ENCODE results near the gene FREM1.

Gene FREM1

GRCh38 chr9:14909961-14910805, at the start of gene FREM1:
TSS of gene FREM1 (minus strand) at chr9:14910428. CDS start at chr9:14868977, 41,451 bp downstream.
- H3K4me1 ChIP-seq (ENCODE audit: insufficient read depth, low read length): peaks cover 42% of the 10 kb centered on the region
- H3K9me3 ChIP-seq (ENCODE audit: low read length): no peaks in the 10 kb centered on the region
- H3K9ac ChIP-seq (ENCODE audit: low read length): peak within 1 kb of the TSS; percentile 62
- no peaks in the 10 kb centered on the region for H3K27me3 ChIP-seq (ENCODE audit: control insufficient read depth in 1 of 2, insufficient read depth in 2 of 2, low read length in 2 of 2)
- no peaks in the 10 kb centered on the region for H3K36me3 ChIP-seq (ENCODE audit: insufficient read depth, low read length)
- peak within 1 kb of the TSS; percentile 71 for H3K27ac ChIP-seq (ENCODE audit: low read depth, low read length)
- H3K4me3 ChIP-seq (ENCODE audit: low read depth in 1 of 2, low read length in 2 of 2): peak within 1 kb of the TSS; percentile 38 to 85

- Histone ChIP-seq H3K27ac (ENCODE audit: low read depth, low read length) (no peak overlapping the region), H3K9me3 (ENCODE audit: low read length) (no peaks in the 10 kb centered on the region), H3K9ac (ENCODE audit: low read length) (no peak overlapping the region), H3K36me3 (ENCODE audit: insufficient read depth, low read length) (no peaks in the 10 kb centered on the region), H3K4me3 (ENCODE audit: low read depth in 1 of 2, low read length in 2 of 2) (no peak overlapping the region), H3K27me3 (ENCODE audit: control insufficient read depth in 1 of 2, insufficient read depth in 2 of 2, low read length in 2 of 2) (no peaks in the 10 kb centered on the region), H3K4me1 (ENCODE audit: insufficient read depth, low read length) (no peaks in the 10 kb centered on the region)
Observed at GRCh38 chr9:14958989-14959388, 48.8 kb upstream of the FREM1 start.

- no peak overlapping the region for H3K9ac ChIP-seq (ENCODE audit: low read length)
- no peaks in the 10 kb centered on the region for H3K4me1 ChIP-seq (ENCODE audit: insufficient read depth, low read length)
- no peak overlapping the region for H3K4me3 ChIP-seq (ENCODE audit: low read depth in 1 of 2, low read length in 2 of 2)
- H3K27ac ChIP-seq (ENCODE audit: low read depth, low read length): no peak overlapping the region
- H3K9me3 ChIP-seq (ENCODE audit: low read length): no peaks in the 10 kb centered on the region
- no peaks in the 10 kb centered on the region for H3K36me3 ChIP-seq (ENCODE audit: insufficient read depth, low read length)
- H3K27me3 ChIP-seq (ENCODE audit: control insufficient read depth in 1 of 2, insufficient read depth in 2 of 2, low read length in 2 of 2): no peaks in the 10 kb centered on the region
Observed at GRCh38 chr9:14957109-14957508, 46.9 kb upstream of the FREM1 start.

GRCh38 chr9:14956208-14956607, 46.0 kb upstream of the FREM1 start:
- no peak overlapping the region for H3K4me3 ChIP-seq (ENCODE audit: low read depth in 1 of 2, low read length in 2 of 2)

GRCh38 chr9:14945351-14945750, 35.1 kb upstream of the FREM1 start:
- H3K9me3 ChIP-seq (ENCODE audit: low read length): no peaks in the 10 kb centered on the region

More at GRCh38 chr9:14956208-14956607, 46.0 kb upstream of the FREM1 start:
- Histone ChIP-seq H3K27ac (ENCODE audit: low read depth, low read length) (no peak overlapping the region), H3K9ac (ENCODE audit: low read length) (no peak overlapping the region), H3K4me1 (ENCODE audit: insufficient read depth, low read length) (no peaks in the 10 kb centered on the region), H3K27me3 (ENCODE audit: control insufficient read depth in 1 of 2, insufficient read depth in 2 of 2, low read length in 2 of 2) (no peaks in the 10 kb centered on the region), H3K36me3 (ENCODE audit: insufficient read depth, low read length) (no peaks in the 10 kb centered on the region), H3K9me3 (ENCODE audit: low read length) (no peaks in the 10 kb centered on the region)

GRCh38 chr9:14941501-14942405, 31.5 kb upstream of the FREM1 start:
- H3K27me3 ChIP-seq (ENCODE audit: control insufficient read depth in 1 of 2, insufficient read depth in 2 of 2, low read length in 2 of 2): no peaks in the 10 kb centered on the region
- H3K9me3 ChIP-seq (ENCODE audit: low read length): no peaks in the 10 kb centered on the region
- H3K36me3 ChIP-seq (ENCODE audit: insufficient read depth, low read length): no peaks in the 10 kb centered on the region
- no peak overlapping the region for H3K27ac ChIP-seq (ENCODE audit: low read depth, low read length)
- H3K4me3 ChIP-seq (ENCODE audit: low read depth in 1 of 2, low read length in 2 of 2): no peak overlapping the region
- peaks cover 4% of the 10 kb centered on the region for H3K4me1 ChIP-seq (ENCODE audit: insufficient read depth, low read length)
- H3K9ac ChIP-seq (ENCODE audit: low read length): no peak overlapping the region

More at GRCh38 chr9:14945351-14945750, 35.1 kb upstream of the FREM1 start:
- no peaks in the 10 kb centered on the region for H3K36me3 ChIP-seq (ENCODE audit: insufficient read depth, low read length)
- no peak overlapping the region for H3K27ac ChIP-seq (ENCODE audit: low read depth, low read length)
- H3K4me3 ChIP-seq (ENCODE audit: low read depth in 1 of 2, low read length in 2 of 2): no peak overlapping the region
- no peaks in the 10 kb centered on the region for H3K27me3 ChIP-seq (ENCODE audit: control insufficient read depth in 1 of 2, insufficient read depth in 2 of 2, low read length in 2 of 2)
- no peaks in the 10 kb centered on the region for H3K4me1 ChIP-seq (ENCODE audit: insufficient read depth, low read length)
- H3K9ac ChIP-seq (ENCODE audit: low read length): no peak overlapping the region

GRCh38 chr9:14939378-14939777, 29.1 kb upstream of the FREM1 start:
- Histone ChIP-seq H3K36me3 (ENCODE audit: insufficient read depth, low read length) (no peaks in the 10 kb centered on the region), H3K27me3 (ENCODE audit: control insufficient read depth in 1 of 2, insufficient read depth in 2 of 2, low read length in 2 of 2) (no peaks in the 10 kb centered on the region), H3K4me1 (ENCODE audit: insufficient read depth, low read length) (peaks cover 18% of the 10 kb centered on the region), H3K9me3 (ENCODE audit: low read length) (no peaks in the 10 kb centered on the region), H3K4me3 (ENCODE audit: low read depth in 1 of 2, low read length in 2 of 2) (no peak overlapping the region), H3K27ac (ENCODE audit: low read depth, low read length) (no peak overlapping the region), H3K9ac (ENCODE audit: low read length) (no peak overlapping the region)

- Histone ChIP-seq H3K4me1 (ENCODE audit: insufficient read depth, low read length) (peaks cover 18% of the 10 kb centered on the region), H3K9ac (ENCODE audit: low read length) (no peak overlapping the region), H3K27ac (ENCODE audit: low read depth, low read length) (no peak overlapping the region), H3K4me3 (ENCODE audit: low read depth in 1 of 2, low read length in 2 of 2) (no peak overlapping the region), H3K27me3 (ENCODE audit: control insufficient read depth in 1 of 2, insufficient read depth in 2 of 2, low read length in 2 of 2) (no peaks in the 10 kb centered on the region), H3K36me3 (ENCODE audit: insufficient read depth, low read length) (no peaks in the 10 kb centered on the region), H3K9me3 (ENCODE audit: low read length) (no peaks in the 10 kb centered on the region)
Observed at GRCh38 chr9:14937216-14937615, 27.0 kb upstream of the FREM1 start.

- Histone ChIP-seq H3K27ac (ENCODE audit: low read depth, low read length) (no peak overlapping the region), H3K9me3 (ENCODE audit: low read length) (no peaks in the 10 kb centered on the region), H3K4me3 (ENCODE audit: low read depth in 1 of 2, low read length in 2 of 2) (no peak overlapping the region), H3K9ac (ENCODE audit: low read length) (no peak overlapping the region), H3K27me3 (ENCODE audit: control insufficient read depth in 1 of 2, insufficient read depth in 2 of 2, low read length in 2 of 2) (no peaks in the 10 kb centered on the region), H3K36me3 (ENCODE audit: insufficient read depth, low read length) (no peaks in the 10 kb centered on the region), H3K4me1 (ENCODE audit: insufficient read depth, low read length) (peaks cover 18% of the 10 kb centered on the region)
Observed at GRCh38 chr9:14936491-14936890, 26.3 kb upstream of the FREM1 start.

GRCh38 chr9:14935964-14936363, 25.7 kb upstream of the FREM1 start:
- Histone ChIP-seq H3K36me3 (ENCODE audit: insufficient read depth, low read length) (no peaks in the 10 kb centered on the region), H3K4me3 (ENCODE audit: low read depth in 1 of 2, low read length in 2 of 2) (no peak overlapping the region), H3K27ac (ENCODE audit: low read depth, low read length) (no peak overlapping the region), H3K9me3 (ENCODE audit: low read length) (no peaks in the 10 kb centered on the region), H3K27me3 (ENCODE audit: control insufficient read depth in 1 of 2, insufficient read depth in 2 of 2, low read length in 2 of 2) (no peaks in the 10 kb centered on the region), H3K9ac (ENCODE audit: low read length) (no peak overlapping the region), H3K4me1 (ENCODE audit: insufficient read depth, low read length) (peaks cover 18% of the 10 kb centered on the region)

GRCh38 chr9:14935106-14935751, 25.0 kb upstream of the FREM1 start:
- H3K27me3 ChIP-seq (ENCODE audit: control insufficient read depth in 1 of 2, insufficient read depth in 2 of 2, low read length in 2 of 2): no peaks in the 10 kb centered on the region
- H3K4me3 ChIP-seq (ENCODE audit: low read depth in 1 of 2, low read length in 2 of 2): no peak overlapping the region
- no peak overlapping the region for H3K9ac ChIP-seq (ENCODE audit: low read length)
- H3K27ac ChIP-seq (ENCODE audit: low read depth, low read length): no peak overlapping the region
- H3K36me3 ChIP-seq (ENCODE audit: insufficient read depth, low read length): no peaks in the 10 kb centered on the region
- H3K9me3 ChIP-seq (ENCODE audit: low read length): no peaks in the 10 kb centered on the region
- peaks cover 18% of the 10 kb centered on the region for H3K4me1 ChIP-seq (ENCODE audit: insufficient read depth, low read length)
